ENCODE measurements around the gene PARP6. TPM values are rescaled to one million over a fixed set of nuclear protein-coding genes. Genes with fewer than 3 reads are reported as not detected.

PARP6 gene
- total RNA-seq, 2 experiments from 2014 or later: 43.0 to 47.3 TPM

Other genes starting within 250 kb of the PARP6 start
- gene MYO9A, start 154.4 kb downstream of the PARP6 start, total RNA-seq: 10 to 100 TPM; 15.4 to 19.1 TPM
- 1 to 10 TPM; 2.0 to 2.2 TPM for gene SENP8, start 154.2 kb downstream of the PARP6 start, total RNA-seq
- gene GRAMD2A, start 74.8 kb downstream of the PARP6 start, total RNA-seq: not detected
- gene PKM, start 41.4 kb downstream of the PARP6 start, total RNA-seq: 1,000 to 10,000 TPM; 2,301 to 2,323 TPM
- gene CELF6, start 47.6 kb upstream of the PARP6 start, total RNA-seq: under 1 TPM; 0.16 TPM
- gene HEXA, start 103.5 kb upstream of the PARP6 start, total RNA-seq: 10 to 100 TPM; 61.3 to 66.2 TPM
- not detected for gene TMEM202, start 125.8 kb upstream of the PARP6 start, total RNA-seq
- gene ARIH1, start 201.8 kb upstream of the PARP6 start, total RNA-seq: 100 to 1,000 TPM; 152 to 160 TPM